WERI-Rb-1 (cell line): ENCODE data around the gene WWTR1.

Experiments used
- DNase-seq: peaks from one replicate; pipeline ENCODE4 v3.0.0-alpha.2; 2020
- H3K27ac ChIP-seq: fragments of 250-450 bp; sonication (Bioruptor Pico); 2 replicates; pipeline ENCODE4 v1.5.1; 2020; ENCODE audit warnings: mild to moderate bottlenecking, moderate library complexity
- H3K27me3 ChIP-seq: fragments of 250-450 bp; sonication (Bioruptor Pico); 2 replicates; pipeline ENCODE4 v1.5.1; 2021; ENCODE audit warnings: mild to moderate bottlenecking, low read depth, moderate library complexity; ENCODE audit not compliant: insufficient read depth, severe bottlenecking
- H3K36me3 ChIP-seq: fragments of 250-450 bp; sonication (Bioruptor Pico); 2 replicates; pipeline ENCODE4 v1.5.1; 2020; ENCODE audit warnings: mild to moderate bottlenecking, moderate library complexity
- H3K4me3 ChIP-seq: 2 replicates; pipeline ENCODE4 v1.5.1; 2011; ENCODE audit warnings: low read depth, mild to moderate bottlenecking, control low read depth, low read length
- H3K9me3 ChIP-seq: fragments of 250-450 bp; sonication (Bioruptor Pico); 2 replicates; pipeline ENCODE4 v1.5.1; 2021; ENCODE audit warnings: mild to moderate bottlenecking, moderate library complexity; ENCODE audit not compliant: severe bottlenecking
- CTCF ChIP-seq: IDR thresholded peaks from 2 replicates; pipeline ENCODE4 v1.5.1; 2011; ENCODE audit warnings: low read depth, mild to moderate bottlenecking, control low read depth, inconsistent platforms, low read length

WWTR1 gene

DNA sequence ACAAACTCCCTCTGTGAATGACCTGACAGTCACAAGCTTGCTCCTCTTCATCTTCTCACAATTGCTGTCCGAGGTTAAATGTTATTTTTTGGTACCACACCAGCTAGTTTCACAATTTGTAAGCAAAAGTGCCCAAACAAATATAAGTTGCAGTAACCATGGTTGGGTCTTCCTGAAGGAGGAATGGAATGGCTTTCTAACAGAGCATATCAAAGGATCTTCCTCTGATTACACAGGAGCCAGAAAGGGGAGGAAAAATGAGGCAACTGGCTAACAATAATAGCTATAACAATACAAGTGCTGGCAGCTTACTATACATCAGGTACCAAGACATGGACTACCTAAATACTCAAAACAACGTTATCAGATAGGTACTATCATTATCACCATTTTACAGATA lies 90.4 kb downstream of the WWTR1 start:
- no peaks in the 10 kb centered on the region for H3K27me3 ChIP-seq
- H3K4me3 ChIP-seq: no peak overlapping the region
- TF ChIP-seq CTCF: no peak
- DNase-seq: no peak
- H3K36me3 ChIP-seq: no peaks in the 10 kb centered on the region
- H3K9me3 ChIP-seq: no peaks in the 10 kb centered on the region
- H3K27ac ChIP-seq: no peak overlapping the region

DNA sequence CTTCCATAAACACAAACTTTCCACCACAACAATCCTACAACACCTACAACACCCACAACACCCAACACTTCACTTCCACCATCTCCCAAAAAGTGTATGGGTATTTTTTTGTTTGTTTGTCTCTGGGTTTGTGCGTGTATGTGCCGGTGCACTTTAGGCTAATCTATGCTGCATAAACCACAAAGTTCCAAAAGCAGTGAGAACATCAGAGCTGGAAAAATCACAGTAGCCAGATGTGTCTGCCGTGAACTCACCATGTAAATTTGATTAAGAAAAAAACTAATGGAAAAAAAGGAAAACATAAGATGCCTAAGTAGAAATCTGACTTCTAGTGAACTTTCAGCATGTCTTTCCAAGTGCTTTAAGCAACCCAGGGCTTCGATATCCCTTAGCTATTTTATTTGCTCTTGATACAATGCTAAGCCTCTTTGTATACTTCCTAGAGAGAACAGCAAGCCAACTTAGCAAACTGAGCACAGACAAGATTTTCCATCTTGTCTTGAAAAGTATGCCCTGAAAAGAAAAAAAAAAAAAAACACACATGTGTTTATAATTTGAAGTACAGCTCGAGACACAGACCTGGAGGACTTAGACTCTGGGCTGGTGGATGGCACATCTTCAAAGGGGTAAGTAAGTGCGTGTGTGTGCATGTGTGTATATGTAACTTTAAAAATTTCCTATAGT lies 91.4 kb downstream of the WWTR1 start:
- H3K27me3 ChIP-seq: no peaks in the 10 kb centered on the region
- H3K4me3 ChIP-seq: no peak overlapping the region
- no peaks in the 10 kb centered on the region for H3K9me3 ChIP-seq
- no peak for TF ChIP-seq CTCF
- no peak for DNase-seq
- no peaks in the 10 kb centered on the region for H3K36me3 ChIP-seq
- no peak overlapping the region for H3K27ac ChIP-seq

GRCh38 chr3:149564079-149564478 lies 93.7 kb downstream of the WWTR1 start:
- Histone ChIP-seq H3K9me3 (no peaks in the 10 kb centered on the region), H3K4me3 (no peak overlapping the region), H3K27me3 (no peaks in the 10 kb centered on the region), H3K27ac (no peak overlapping the region), H3K36me3 (no peaks in the 10 kb centered on the region)
- no peak for DNase-seq
- no peak for TF ChIP-seq CTCF

- Histone ChIP-seq H3K27ac (no peak overlapping the region), H3K36me3 (no peaks in the 10 kb centered on the region), H3K4me3 (no peak overlapping the region), H3K9me3 (no peaks in the 10 kb centered on the region), H3K27me3 (no peaks in the 10 kb centered on the region)
- no peak for TF ChIP-seq CTCF
- DNase-seq: no peak
Observed at GRCh38 chr3:149563114-149563513, 94.7 kb downstream of the WWTR1 start.

GRCh38 chr3:149560617-149561016 lies 97.2 kb downstream of the WWTR1 start:
- no peak for DNase-seq
- Histone ChIP-seq H3K27me3 (no peaks in the 10 kb centered on the region), H3K9me3 (no peaks in the 10 kb centered on the region), H3K27ac (no peak overlapping the region), H3K36me3 (no peaks in the 10 kb centered on the region), H3K4me3 (no peak overlapping the region)
- TF ChIP-seq CTCF: no peak

- H3K27me3 ChIP-seq: no peaks in the 10 kb centered on the region
- no peak for TF ChIP-seq CTCF
- H3K36me3 ChIP-seq: no peaks in the 10 kb centered on the region
- no peaks in the 10 kb centered on the region for H3K9me3 ChIP-seq
- no peak overlapping the region for H3K27ac ChIP-seq
- no peak for DNase-seq
- H3K4me3 ChIP-seq: no peak overlapping the region
Observed at GRCh38 chr3:149560001-149560400, 97.8 kb downstream of the WWTR1 start.
